Right ventricle myocardium superior (tissue), 1 donor: ENCODE data around the gene BAD. TPM values are rescaled to one million over a fixed set of nuclear protein-coding genes. Genes with fewer than 3 reads are reported as not detected.
A peak's percentile ranks its signal among the peaks of the same experiment; 100 is the strongest.
"Not testable (repeated sequence)": the region's sequence is repeated elsewhere in the genome, so short reads cannot be mapped to it uniquely, and the experiment has no call there.

Experiments
- ATAC-seq: fragments of 200-7000 bp; cut with Tn5 transposase; one replicate; pipeline ENCODE4 v1.9.1; 2020; ENCODE audit warnings: mild to moderate bottlenecking; ENCODE audit not compliant: poor library complexity
- DNase-seq: peaks from one replicate; pipeline ENCODE4 v3.0.0-alpha.2; 2020
- intact Hi-C: fragments of 100-400 bp; cut with DNase I; formaldehyde crosslinking; loops from one replicate; pipeline ENCODE4 v1.11.2; 2022
- long read RNA-seq: library from polyadenylated mRNA; unstranded; transcript quantifications from one replicate; pipeline ENCODE4 v2.0.0, GENCODE V29; 2021
- total RNA-seq: library from RNA; stranded (reverse); fragmentation: NEBNext Ultra II Directional; extraction: Animal tissue kit (Norgen Biotek cat#: 25700); gene quantifications from one replicate; pipeline ENCODE4 v1.2.1, GENCODE V29; 2021
- donor health status: DM: no; HTN: yes; CAD: no; lungs with severe emphysema.

BAD gene
- total RNA-seq: 90.1 TPM
- long read RNA-seq, transcript BAD-203 (3 exons, 1,157 nt): minor isoform, 12 of 115 reads
- long read RNA-seq, transcript BAD-201 (4 exons, 929 nt): major isoform, 92 of 115 reads
- long read RNA-seq, partial matches to known transcripts: 1 of 115 reads
- long read RNA-seq, other reads (novel, unspliced or antisense): 7 of 115 reads

DNA sequence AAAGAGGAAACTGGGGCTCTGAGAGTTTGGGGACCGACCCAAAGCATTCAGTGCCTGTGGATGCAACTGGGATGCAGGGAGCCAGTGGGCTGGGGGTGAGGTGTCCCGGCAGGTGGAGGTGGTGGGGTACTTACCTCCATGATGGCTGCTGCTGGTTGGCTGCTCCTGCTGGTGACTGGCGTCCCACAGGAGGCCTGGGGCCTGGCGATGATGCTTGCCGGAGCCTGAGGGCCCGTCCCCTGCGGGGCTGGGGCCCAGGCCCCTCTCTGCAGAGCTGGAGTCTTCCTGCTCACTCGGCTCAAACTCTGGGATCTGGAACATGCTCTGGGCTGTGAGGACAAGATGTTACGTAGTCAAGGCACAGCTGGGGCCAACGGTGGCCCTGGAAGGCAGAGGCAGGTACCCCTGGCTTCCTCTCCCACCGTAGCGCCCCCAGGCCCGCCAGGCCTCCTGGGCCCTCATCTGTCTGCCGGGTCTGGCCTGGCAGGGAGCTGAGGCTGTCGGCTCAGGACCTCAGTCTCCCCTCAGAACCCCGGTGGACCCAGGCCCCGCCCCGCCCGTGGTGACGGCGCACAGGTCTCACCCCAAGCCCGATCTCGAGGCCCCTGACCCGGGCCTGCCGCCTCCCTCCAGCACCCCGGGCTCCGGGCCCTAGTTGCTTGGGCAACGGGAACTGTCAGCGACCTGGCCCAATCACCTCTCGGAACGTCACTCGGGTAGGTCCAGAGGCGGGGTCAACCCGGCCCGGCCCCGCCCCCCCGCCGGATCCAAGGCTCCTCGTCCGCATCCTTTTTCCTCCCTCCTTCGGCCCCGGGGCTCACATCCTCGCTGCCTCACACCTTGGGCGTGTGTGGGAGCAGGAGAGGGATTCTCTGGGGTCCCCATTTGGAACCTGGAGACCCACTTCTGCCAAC lies at the start of gene BAD:
TSS of gene BAD (minus strand) at position 618 of the 914 bp plus-strand sequence. CDS start at position 321, 297 bp downstream.
- intact Hi-C loops: loop anchor here (2.0 kb wide), 1 partner anchor 14 kb away; no protein-coding TSS in a partner anchor
- peak; percentile 97 for DNase-seq
- ATAC-seq: peak; percentile 91

DNA sequence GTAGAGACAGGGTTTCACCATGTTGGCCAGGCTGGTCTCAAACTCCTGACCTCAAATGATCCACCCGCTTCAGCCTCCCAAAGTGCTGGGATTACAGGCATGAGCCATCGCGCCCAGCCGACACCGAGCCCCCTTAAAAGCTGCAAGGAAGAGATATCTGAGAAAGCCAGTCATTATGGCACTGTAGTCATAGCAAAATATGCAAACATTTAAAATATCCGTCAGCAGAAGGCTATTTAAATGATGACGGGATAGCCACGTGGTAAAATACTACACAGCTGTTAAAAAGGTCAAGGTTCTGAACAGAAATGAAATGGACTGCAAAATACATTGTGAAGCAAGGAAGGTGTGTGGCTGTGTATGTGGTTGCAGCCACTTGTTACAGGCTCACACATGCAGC lies 49.1 kb upstream of the BAD start:
- intact Hi-C loops: no loop called here
- ATAC-seq: no peak
- DNase-seq: no peak

DNA sequence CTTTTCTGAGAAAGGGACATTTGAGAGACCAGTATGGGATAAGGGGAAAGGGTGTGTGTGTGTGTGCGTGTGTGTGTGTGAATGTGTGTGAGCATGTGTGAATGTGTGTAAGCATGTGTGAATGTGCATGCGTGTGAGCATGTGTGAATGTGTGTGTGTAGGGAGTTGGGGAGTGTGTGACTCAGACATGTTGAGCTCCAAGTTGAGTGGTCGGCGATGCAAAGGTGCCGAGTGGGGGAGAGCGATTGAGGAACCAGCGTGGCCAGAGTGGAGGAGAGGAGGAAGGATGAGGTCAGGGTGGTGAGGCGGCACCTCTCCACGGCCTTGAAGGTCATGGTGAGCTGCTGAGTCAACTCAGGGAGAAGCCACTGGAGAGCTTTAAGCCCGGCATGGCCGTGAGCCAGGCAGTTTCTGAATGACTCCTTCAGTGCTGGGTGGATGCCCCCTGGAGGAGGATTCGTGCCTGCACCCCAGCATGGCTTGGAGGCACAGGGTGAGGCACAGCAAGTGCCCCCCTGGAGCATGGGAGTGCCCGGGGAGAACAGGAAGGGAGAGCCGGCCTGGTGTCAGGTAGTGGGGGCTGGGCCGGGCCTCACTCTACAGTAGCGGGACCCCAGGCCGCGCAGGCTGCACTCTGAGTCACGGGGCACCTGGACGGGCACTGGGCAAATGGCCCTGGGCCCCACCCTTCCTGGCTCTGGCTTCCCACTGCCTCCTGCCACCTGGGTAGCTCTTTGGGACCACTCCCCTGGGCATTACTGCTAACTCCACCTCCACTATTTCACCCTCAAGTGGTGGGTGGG lies 47.3 kb upstream of the BAD start:
- DNase-seq (peak; percentile 88), ATAC-seq (peak; percentile 71)
- intact Hi-C loops: no loop called here

DNA sequence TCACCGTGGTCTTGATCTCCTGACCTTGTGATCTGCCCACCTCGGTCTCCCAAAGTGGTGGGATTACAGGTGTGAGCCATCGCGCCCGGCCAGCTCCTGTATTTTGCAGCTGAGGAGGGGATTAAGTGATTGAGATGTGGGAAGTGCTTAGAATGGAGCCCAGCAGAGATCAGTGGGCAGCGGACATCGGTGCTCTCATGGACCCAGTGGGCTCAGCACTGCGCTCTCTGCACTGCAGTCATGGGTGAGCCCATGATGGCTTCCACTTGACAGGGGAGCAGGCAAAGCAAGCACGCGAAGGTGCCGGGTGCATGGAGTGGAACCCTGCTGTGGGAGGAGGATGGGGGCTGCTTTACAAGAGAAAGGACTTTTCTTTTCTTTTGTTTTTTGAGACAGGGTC lies 46.4 kb upstream of the BAD start:
- no peak for ATAC-seq
- intact Hi-C loops: no loop called here
- DNase-seq: no peak

DNA sequence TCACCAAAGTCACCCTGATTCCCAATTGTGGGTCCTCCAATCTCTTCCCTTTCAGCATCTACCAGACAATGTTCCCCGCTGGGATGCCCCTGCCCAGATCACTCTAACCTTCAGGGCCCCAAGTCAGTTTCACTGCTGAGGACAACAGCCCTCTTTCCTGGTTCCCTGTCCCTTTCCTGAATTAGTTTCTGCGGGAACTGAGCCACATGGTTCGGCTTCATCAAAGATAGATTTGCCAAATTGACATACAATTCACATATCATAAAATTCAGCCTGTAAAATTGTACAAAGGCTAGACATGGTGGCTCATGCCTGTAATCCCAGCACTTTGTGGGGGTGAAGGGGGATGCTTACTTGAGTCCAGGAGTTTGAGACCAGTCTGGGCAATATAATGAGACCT lies 43.5 kb upstream of the BAD start:
- DNase-seq (no peak), ATAC-seq (no peak)
- intact Hi-C loops: no loop called here

DNA sequence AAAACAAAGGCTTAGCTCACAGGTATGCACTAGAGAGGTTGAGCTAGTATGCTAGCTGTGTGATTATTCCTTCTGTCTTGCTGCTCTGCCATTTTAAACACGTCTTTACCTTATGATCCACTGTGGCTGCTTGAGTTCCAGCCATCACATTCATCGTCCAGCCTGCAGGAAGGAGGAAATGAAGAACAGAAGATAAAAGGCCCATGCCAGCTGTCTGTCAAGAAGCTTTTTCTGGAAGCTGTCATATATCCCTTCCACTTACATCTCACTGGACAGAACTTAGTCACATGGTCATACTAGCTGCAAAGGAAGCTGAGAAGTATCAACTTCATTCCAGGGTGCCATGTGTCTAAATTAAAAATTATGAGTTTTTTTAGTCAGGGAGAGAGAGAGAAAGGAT lies 42.9 kb upstream of the BAD start:
- ATAC-seq: no peak
- intact Hi-C loops: no loop called here
- DNase-seq: no peak

DNA sequence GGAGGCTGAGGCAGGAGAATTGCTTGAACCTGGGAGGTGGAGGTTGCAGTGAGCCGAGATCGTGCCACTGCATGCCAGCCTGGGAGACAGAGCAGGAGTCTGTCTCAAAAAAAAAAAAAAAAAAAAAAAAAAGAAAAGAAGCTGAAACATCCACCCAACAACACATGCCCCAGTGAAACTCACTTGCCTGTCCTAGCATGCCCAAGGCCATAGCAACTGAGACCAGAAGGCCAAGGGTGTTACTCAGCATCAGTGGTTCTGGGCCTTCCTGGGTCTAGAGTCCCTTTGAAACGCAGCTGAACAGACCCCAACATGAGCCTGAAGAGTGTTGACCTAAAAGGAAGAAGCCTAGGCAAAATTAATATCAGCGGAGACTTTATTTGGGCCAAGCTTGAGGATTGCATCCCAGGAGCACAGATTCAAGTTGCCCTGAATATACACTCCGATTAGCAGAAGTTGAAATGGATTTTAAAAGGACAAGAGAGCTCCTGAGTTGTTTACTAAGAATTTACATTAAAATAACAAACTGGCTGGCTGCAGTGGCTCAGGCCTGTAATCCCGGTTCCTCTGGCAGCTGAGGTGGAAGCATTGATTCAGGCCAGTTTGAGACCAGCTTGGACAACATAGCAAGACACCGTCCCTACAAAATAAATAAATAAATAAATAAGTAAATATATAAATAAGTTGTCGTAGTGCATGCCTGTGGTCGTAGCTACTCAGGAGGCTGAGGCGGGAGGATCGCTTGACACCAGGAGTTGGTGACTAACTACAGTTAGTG lies 40.4 kb upstream of the BAD start:
- ATAC-seq (no peak), DNase-seq (no peak)
- intact Hi-C loops: no loop called here

DNA sequence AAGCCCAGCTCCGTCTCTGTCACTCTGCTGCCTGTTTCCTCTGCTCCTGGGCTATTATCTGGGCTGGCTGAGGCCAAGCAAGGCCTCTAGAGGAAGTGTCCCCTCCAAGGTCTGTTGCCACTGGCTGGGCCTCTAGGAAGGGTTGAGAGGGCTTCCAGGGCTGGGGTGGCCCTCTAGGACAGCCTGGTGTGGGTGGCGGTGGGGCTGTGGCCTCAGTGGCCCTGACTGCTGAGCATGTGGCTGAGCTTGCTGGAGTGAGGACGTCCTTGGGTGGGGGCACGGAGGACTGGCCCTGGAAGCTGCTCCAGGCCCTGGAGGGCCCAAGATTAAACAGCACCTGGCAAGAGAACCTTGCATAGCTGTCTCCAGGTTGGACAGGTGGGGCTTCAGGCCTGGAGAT lies 39.5 kb upstream of the BAD start:
- DNase-seq, intact Hi-C loops, ATAC-seq: not testable (repeated sequence)

DNA sequence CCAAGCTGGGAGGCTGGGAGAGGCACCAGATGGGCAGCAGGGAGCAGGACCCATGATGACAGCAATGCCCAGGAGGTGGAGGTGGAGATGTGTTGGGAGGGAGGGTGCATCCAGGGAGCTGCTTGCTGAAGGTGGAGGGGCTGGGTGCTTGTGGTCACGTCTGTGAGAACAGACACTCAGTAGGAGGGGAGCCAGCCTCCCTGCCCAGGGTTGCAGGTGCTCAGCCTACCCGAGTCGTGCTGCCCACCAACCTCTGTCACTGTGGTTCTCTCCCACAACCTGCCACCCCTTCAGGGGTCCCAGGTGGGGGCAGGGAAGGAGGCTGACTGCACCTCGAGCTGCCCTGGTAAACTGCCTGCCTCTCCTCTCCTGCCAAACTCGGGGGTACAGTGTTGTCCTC lies 38.9 kb upstream of the BAD start:
- intact Hi-C loops: no loop called here
- DNase-seq (no peak), ATAC-seq (no peak)

DNA sequence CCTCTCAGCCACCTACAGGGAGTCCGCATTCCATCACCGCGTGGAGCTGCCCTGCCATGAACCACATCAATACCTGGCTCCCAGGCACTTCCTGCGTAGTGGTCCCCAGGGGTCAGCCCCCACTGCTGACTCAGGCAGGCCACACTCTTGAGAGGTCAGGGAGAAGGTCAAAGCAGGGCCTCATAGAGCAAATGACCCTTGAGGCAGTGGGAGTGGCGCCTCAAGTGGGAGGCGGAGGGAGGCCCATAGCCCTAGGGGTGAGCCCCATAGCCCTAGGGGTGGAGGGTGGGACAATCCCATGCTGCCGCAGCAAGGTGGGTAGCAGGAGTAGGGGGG lies 38.4 kb upstream of the BAD start:
- intact Hi-C loops: no loop called here
- ATAC-seq: no peak
- no peak for DNase-seq

DNA sequence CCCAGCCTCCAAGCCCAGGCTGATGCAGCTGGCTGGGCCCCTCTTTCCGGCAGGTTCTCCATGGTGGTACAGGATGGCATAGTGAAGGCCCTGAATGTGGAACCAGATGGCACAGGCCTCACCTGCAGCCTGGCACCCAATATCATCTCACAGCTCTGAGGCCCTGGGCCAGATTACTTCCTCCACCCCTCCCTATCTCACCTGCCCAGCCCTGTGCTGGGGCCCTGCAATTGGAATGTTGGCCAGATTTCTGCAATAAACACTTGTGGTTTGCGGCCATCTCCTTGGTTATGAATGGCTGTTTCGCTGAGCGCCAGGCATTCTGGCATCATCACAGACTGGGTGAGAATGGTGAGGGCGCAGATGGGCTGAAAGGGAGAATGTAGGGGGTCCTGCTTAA lies 37.1 kb upstream of the BAD start:
- intact Hi-C loops: no loop called here
- no peak for DNase-seq
- no peak for ATAC-seq

DNA sequence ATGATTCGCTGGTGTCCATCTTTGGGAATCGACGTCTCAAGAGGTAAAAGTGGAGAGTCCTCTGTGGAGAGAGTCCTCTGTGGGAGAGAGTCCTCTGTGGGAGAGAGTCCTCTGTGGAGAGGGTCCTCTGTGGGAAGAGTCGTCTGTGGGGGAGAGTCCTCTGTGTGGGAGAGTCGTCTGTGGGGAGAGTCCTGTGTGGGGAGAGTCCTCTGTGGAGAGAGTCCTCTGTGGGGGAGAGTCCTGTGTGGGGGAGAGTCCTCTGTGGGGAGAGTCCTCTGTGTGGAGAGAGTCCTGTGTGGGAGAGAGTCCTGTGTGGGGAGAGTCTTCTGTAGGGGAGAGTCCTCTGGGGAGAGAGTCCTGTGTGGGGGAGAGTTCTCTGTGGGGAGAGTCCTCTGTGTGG lies 36.6 kb upstream of the BAD start:
- intact Hi-C loops: no loop called here
- ATAC-seq (no peak), DNase-seq (no peak)

DNA sequence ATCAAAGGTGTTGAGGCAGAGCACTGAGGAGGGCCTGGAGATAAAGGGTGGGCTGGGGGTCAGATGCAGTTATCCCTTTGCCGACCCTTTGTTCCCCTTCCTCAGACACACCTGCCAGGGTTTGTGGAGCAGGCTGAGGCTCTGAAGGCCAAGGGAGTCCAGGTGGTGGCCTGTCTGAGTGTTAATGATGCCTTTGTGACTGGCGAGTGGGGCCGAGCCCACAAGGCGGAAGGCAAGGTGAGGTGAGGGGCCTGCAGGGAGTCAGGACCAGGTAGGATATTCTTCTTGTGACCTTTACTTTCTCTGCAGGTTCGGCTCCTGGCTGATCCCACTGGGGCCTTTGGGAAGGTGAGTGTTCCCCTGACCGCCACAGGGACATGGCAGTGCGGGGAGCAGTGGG lies 36.1 kb upstream of the BAD start:
- DNase-seq: no peak
- ATAC-seq: no peak
- intact Hi-C loops: no loop called here

DNA sequence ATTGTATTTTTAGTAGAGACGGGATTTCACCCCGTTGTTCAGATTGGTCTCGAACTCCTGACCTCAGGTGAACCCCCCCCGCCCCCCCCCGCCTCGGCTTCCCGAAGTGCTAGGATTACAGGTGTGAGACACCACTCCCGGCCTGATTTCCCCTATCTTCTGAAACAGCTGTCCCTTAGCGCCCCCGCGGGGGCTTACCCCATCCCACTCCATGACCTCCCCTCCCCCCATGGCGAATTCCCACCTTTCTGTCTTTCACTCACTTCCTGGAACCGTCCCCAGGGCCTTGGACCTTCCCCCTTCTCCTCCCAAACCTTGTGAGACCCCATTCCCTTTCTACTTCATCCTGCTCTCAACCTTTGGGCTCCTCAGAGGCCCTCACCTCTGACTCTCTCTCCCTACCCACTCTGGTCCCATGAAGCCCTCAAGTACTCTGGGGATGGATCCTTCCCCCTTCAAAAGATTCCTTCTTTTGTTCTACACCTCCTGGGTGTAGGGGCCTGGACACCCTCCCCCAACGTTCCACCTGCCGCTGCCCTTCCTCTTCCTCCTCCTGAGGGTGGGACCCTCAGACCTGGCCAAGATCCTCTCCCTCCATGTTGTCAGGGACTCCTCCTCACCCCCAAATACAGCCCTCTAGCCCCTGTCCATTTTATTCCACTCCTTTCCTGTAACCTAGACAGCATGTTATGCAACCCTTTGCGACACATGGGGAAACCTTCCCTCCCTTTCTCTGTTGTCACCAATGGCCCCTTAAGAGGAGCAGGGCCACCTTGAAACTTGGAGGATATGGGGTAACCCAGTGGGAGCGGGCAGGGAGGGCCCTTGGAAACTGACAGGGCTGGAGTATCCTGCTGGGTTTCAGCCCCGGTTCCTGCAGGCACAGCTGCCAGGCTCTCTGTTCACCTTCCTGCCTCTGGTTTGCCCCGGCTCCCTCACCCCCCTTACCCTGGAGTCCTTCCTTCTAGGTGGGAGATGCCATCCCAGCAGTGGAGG lies 34.6 kb upstream of the BAD start:
- ATAC-seq (no peak), DNase-seq (no peak)
- intact Hi-C loops: loop anchor here (5.0 kb wide), 1 partner anchor 38 kb away; the partner anchor contains the start of gene RPS6KA4

DNA sequence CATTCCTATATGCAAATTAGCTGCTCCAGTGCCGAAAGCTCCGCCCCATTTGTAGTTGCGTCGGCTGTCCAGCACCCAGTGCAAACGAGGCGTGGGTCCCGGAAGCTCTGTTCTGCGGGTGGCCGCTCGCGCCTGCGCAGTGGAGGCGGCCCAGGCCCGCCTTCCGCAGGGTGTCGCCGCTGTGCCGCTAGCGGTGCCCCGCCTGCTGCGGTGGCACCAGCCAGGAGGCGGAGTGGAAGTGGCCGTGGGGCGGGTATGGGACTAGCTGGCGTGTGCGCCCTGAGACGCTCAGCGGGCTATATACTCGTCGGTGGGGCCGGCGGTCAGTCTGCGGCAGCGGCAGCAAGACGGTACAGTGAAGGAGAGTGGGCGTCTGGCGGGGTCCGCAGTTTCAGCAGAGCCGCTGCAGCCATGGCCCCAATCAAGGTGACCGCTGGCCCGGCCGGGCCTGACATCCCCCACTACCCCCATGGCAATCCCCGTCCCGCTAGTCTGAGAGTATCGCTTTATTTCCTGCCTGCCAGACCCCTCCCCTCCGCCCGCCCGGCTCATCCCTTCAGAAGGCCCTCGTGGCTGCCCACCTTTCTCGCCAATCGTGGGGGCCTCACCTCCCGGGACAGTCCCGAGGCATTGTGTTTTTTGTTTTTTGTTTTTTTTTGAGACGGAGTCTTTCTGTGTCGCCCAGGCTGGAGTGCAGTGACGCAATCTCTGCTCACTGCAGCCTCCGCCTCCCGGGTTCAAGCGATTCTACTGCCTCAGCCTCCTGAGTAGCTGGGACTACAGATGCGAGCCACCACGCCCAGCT lies 33.7 kb upstream of the BAD start, which contains the start of gene PRDX5:
TSS of gene PRDX5 (plus strand) at position 161 of the 805 bp plus-strand sequence. CDS start at position 256, 95 bp downstream.
- ATAC-seq (peak; percentile 92), DNase-seq (peak; percentile 98)
- intact Hi-C loops: loop anchor here (5.0 kb wide), 1 partner anchor 39 kb away; the partner anchor contains the start of gene RPS6KA4

DNA sequence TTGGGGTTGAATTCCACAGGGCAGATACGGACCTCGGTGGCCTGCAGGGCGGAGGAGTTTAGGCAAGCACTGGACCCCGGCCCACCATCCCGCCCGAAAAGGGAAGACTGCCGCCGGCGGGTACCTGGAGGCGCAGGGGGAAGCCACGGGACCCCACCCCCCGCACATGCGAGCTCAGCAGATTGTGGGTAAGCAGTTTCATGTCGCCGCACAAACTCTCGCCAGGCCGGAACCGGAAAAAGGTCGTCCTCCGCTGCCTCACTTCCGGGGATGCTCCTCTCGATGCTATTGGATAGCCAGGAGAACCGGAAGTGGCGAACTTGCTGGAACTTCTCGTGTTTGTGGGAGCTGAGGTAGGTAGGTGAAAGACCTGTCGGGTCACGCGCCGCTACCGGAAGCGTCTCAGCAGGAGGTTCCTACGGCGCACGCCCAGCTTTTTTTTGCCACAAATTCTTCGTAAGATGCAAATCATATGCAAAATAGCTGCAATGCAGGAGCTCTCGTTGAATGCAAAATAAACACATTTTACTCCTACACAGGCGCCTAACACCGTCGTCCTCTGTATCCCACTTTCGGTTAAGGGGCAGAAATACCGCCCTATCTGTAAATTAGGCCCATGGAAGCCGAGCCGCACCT lies 33.0 kb upstream of the BAD start, which contains the start of gene TRMT112:
TSS of gene TRMT112 (minus strand) at position 235 of the 636 bp plus-strand sequence. CDS start at position 202, 33 bp downstream.
- intact Hi-C loops: loop anchor here (5.0 kb wide), 1 partner anchor 40 kb away; the partner anchor contains the start of gene RPS6KA4
- DNase-seq (peak; percentile 96), ATAC-seq (peak; percentile 85)
